GM19372 (cell line): ENCODE measurements around the gene WDFY4.

Source experiments
- ATAC-seq: cut with Tn5 transposase; IDR thresholded peaks from one replicate; pipeline ENCODE4 v1.9.1; 2021; ENCODE audit warnings: mild to moderate bottlenecking, low read depth, moderate library complexity; ENCODE audit not compliant: unreplicated experiment

WDFY4 gene

GRCh38 chr10:48739170-48739569 lies 54.5 kb downstream of the WDFY4 start:
- no peak for ATAC-seq

GRCh38 chr10:48740015-48740707 lies 55.5 kb downstream of the WDFY4 start:
- ATAC-seq = no peak

- ATAC-seq = no peak
These were observed 56.3 kb downstream of the WDFY4 start for GRCh38 chr10:48740988-48741387.

GRCh38 chr10:48742891-48743860 lies 58.5 kb downstream of the WDFY4 start:
- no peak for ATAC-seq

- ATAC-seq = no peak
These were observed 59.9 kb downstream of the WDFY4 start for GRCh38 chr10:48744587-48744986.

GRCh38 chr10:48745662-48746245 lies 61.1 kb downstream of the WDFY4 start:
- no peak for ATAC-seq

GRCh38 chr10:48748573-48748972 lies 63.9 kb downstream of the WDFY4 start:
- ATAC-seq = no peak

- no peak for ATAC-seq
These were observed 64.6 kb downstream of the WDFY4 start for GRCh38 chr10:48749254-48749787.

- ATAC-seq = no peak
These were observed 65.3 kb downstream of the WDFY4 start for GRCh38 chr10:48750019-48750418.

- ATAC-seq = no peak
These were observed 66.3 kb downstream of the WDFY4 start for GRCh38 chr10:48750991-48751390.

GRCh38 chr10:48751730-48752129 lies 67.1 kb downstream of the WDFY4 start:
- ATAC-seq = no peak

GRCh38 chr10:48758411-48758810 lies 73.7 kb downstream of the WDFY4 start:
- ATAC-seq = no peak

- peak; percentile 87 for ATAC-seq
These were observed 74.6 kb downstream of the WDFY4 start for GRCh38 chr10:48759113-48759901.

GRCh38 chr10:48760983-48761382 lies 76.3 kb downstream of the WDFY4 start:
- ATAC-seq = no peak

GRCh38 chr10:48762064-48763042 lies 77.7 kb downstream of the WDFY4 start:
- ATAC-seq = no peak

- ATAC-seq = no peak
These were observed 78.8 kb downstream of the WDFY4 start for GRCh38 chr10:48763403-48763965.

- no peak for ATAC-seq
These were observed 79.8 kb downstream of the WDFY4 start for GRCh38 chr10:48764486-48764885.

GRCh38 chr10:48765039-48765438 lies 80.4 kb downstream of the WDFY4 start:
- no peak for ATAC-seq

GRCh38 chr10:48765527-48765926 lies 80.9 kb downstream of the WDFY4 start:
- no peak for ATAC-seq
